Breast epithelium (tissue), 3 donors: ENCODE results near the gene GOLIM4.

Experiments
- CTCF ChIP-seq, 3 donors: fragments of 450-650 bp; IDR thresholded peaks; one replicate each; pipeline ENCODE4 v1.5.1; 2016 to 2017; ENCODE audit warnings: antibody characterized with exemption in 3 of 3, mild to moderate bottlenecking in 3 of 3, moderate library complexity in 3 of 3
- POLR2A ChIP-seq: fragments of 450-650 bp; IDR thresholded peaks from one replicate; pipeline ENCODE4 v1.6.1; 2016; ENCODE audit warnings: antibody characterized with exemption, mild to moderate bottlenecking, moderate library complexity

- TF ChIP-seq POLR2A (no peak), CTCF (IDR thresholded peaks at IDR 0.05) (no peak)
Observed at GRCh38 chr3:167967257-167968036, 128.3 kb downstream of the GOLIM4 start.
